ENCODE measurements around the gene OPN1MW3.
A peak's percentile ranks its signal among the peaks of the same experiment; 100 is the strongest.

The OPN1MW3 gene

DNA sequence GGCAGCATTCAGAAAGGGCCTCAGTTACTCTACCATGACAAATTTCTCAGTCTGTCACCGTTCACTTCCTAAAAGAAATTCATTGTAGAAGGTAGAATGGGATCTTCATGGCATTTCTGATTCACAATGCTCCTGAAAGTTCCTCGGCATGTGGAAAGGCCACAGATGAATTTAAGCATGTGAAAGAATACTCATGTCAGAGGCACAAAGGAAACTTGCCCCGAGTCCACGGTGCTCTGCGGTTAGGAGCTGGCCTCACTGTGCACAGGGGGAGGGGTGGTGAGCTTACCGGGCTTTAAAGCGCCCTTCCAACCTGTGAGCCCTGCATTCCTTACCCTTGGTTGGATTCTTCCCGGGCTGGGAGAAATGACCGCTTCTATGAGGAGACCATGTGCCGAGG is 47.5 kb downstream of the OPN1MW3 start:
- peak overlapping the region; percentile 40 for H3K27ac ChIP-seq
- TF ChIP-seq, protein P1, sequence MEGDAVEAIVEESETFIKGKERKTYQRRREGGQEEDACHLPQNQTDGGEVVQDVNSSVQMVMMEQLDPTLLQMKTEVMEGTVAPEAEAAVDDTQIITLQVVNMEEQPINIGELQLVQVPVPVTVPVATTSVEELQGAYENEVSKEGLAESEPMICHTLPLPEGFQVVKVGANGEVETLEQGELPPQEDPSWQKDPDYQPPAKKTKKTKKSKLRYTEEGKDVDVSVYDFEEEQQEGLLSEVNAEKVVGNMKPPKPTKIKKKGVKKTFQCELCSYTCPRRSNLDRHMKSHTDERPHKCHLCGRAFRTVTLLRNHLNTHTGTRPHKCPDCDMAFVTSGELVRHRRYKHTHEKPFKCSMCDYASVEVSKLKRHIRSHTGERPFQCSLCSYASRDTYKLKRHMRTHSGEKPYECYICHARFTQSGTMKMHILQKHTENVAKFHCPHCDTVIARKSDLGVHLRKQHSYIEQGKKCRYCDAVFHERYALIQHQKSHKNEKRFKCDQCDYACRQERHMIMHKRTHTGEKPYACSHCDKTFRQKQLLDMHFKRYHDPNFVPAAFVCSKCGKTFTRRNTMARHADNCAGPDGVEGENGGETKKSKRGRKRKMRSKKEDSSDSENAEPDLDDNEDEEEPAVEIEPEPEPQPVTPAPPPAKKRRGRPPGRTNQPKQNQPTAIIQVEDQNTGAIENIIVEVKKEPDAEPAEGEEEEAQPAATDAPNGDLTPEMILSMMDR (conservative IDR thresholded peaks at IDR 0.05), result no peak
- TF ChIP-seq ZFX (IDR thresholded peaks at IDR 0.05), result no peak

DNA sequence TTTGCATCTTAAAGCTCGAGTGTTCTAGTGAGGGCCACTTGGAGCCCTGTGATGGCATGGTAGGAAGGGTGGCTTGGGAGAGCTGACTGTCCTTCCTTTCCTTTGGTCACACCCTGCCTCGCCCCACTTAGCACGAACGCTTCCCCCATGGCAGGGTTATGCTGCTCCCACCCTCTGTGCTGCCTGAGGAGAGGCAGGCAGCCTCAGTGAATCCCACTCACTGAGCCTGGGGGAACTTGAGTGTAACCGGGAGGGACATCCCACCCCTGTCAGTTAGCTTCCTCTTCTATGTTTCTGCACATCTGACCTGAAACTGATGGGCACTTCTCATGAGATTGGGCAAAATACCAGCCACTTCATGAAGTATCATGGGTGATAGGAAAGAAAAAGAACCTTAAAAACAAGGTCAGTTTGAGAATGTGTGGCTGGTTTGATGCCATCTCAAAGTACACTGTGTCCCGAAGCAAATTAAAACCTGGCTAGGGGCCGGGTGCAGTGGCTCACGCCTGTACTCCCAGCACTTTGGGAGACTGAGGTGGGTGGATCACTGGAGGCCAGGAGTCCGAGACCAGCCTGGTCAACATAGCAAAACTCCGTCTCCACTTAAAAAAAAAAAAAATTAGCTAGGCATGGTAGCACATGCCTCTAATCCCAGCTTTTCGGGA is 48.3 kb downstream of the OPN1MW3 start:
- peak overlapping the region; percentile 40 for H3K27ac ChIP-seq
- TF ChIP-seq, protein P1 (conservative IDR thresholded peaks at IDR 0.05), result no peak
- no peak for TF ChIP-seq ZFX (IDR thresholded peaks at IDR 0.05)

DNA sequence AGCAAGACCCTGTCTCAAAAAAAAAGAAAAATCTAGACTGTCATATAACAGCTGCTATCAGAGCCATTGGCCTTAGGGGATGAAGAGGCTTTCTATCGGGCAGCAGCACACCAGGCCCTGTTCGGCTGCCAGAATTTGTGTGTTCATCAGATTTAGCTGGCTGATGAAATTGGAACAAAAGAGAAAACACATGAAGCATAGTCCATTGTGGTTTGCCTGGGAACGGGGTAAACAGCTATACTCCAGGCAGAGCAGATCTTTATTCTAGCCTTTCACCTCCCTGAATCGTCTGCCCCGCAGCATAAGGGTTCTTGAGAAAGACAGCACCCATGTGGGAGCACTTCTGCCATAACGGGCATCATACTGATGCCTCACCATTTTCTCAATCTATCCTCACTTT is 49.8 kb downstream of the OPN1MW3 start:
- no peak for TF ChIP-seq ZFX (IDR thresholded peaks at IDR 0.05)
- TF ChIP-seq, protein P1 (conservative IDR thresholded peaks at IDR 0.05), result no peak
- H3K27ac ChIP-seq, result no peak overlapping the region

DNA sequence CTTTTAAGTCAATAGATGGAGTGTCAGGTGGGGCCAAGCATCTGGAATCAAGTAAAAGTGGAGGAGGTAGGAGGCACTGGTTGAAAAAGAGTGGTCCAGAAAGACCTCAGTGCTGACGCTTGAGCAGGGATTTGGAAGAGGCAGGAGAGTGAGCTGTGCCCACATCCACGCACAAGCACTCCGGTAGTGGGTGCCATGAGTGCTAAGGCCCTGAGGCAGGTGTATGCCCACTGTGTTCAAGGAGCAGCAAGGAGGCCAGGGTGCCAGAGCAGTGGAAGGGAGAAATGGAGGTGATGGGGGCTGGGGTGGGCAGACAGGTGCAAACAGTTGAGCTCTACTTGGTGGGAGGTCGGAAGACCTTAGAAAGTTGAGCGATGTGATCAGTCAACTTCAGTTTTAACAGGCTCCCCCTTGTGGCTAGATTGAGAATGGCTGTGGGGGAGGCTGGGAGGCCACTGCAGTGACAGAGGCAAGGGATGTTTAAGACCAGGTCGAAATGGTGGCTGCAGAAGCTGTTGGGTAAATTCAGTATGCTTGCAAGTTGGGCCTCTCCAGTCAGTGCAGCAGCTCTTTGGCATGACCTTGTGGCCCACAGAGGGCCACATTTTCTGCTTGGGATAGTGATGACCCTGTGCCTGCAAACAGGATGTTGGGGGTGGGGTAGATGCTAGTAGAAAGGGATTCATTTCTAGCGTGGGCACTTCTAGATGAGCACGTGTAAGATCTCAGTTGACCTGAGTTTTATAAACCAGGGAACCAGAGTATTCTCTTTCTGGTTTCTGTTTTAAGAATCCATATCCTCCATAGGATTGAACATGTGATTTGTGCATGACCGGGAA is 50.9 kb downstream of the OPN1MW3 start:
- TF ChIP-seq, protein P1 (conservative IDR thresholded peaks at IDR 0.05), result peak; percentile 78
- no peak for TF ChIP-seq ZFX (IDR thresholded peaks at IDR 0.05)
- no peak overlapping the region for H3K27ac ChIP-seq

DNA sequence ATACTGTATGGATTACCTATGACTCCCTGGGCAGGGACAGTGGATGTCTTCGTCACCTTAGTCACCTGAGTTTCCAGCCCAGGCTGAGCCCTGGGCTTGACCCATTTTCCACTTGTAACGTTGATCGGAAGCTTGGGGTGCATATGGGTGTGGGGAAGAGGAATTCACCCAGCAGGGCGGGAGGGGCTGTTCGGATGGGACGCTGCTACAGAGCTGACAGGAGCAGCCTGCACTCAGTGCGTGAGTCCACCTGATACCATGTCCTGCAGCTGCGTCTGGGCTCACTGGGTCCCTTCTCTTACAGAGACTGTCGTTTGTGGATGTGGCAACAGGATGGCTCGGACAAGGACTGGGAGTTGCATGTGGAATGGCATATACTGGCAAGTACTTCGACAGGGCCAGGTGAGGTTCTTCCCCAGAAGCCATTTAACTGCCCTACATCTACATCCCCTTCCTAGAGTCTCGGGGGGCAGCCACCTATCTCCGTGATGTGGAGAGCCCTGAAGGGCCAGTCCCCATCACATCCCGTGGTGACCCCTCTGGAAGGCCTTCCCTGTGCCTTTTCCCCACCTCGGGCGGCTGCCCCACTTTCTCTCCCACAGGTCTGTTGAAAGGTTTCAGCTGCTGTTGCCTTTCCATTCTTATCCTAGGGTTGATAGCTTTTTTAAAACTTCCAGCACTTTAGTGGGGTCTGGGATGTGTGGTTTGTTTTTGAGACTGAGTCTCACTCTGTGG is 51.8 kb downstream of the OPN1MW3 start:
- H3K27ac ChIP-seq, result no peak overlapping the region
- no peak for TF ChIP-seq ZFX (IDR thresholded peaks at IDR 0.05)
- TF ChIP-seq, protein P1 (conservative IDR thresholded peaks at IDR 0.05), result no peak

DNA sequence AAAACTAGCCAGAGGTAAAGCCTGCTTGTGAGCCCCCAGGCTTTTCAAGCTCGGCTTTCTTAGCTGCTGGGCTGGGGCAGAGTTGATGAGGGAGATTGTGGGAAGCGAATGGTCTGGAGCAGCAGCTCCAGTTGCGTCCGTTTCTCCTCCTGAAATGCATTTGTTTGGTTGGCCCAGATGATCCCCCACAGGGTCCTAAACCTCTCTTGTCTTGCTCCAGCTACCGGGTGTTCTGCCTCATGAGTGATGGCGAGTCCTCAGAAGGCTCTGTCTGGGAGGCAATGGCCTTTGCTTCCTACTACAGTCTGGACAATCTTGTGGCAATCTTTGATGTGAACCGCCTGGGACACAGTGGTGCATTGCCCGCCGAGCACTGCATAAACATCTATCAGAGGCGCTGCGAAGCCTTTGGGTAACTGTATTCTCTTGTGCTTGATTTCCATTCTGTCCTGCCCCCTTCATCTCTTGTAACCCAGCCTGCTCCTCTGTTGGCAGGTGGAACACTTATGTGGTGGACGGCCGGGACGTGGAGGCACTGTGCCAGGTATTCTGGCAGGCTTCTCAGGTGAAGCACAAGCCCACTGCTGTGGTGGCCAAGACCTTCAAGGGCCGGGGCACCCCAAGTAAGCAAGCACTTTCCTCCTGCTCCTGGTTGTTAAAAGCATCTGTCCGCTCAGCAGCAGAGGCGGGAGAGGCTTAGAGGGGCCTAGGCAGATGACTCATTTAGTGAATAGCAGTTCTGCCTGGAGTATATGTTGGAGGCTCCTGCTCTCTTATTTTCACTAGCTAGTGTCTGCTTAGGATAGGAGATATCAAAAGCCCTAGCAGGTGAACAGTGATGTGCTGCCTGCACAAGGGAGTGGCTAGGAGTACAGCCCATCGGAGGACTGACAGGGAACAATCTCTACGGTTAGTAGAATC is 53.5 kb downstream of the OPN1MW3 start:
- H3K27ac ChIP-seq, result no peak overlapping the region
- TF ChIP-seq ZFX (IDR thresholded peaks at IDR 0.05), result no peak

DNA sequence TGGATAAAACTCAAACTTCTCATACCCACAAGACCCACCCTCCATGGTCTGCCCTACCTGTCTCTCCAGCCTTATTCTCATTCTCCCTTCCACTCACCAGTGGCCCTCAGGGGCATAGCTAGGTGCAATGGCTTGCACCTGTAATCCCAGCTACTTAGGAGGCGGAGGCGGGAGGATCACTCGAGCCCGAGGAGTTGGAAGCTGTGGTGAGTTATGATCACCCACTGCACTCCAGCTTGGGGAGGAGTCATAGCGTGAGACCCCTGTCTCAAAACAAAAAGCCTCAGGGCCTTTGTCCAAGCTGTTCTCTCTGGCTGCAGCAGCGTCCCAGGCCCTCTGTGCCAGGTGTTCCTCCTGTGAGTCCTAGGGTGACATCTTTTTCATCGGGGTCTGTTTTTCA is 54.7 kb downstream of the OPN1MW3 start:
- H3K27ac ChIP-seq, result no peak overlapping the region
- TF ChIP-seq ZFX (IDR thresholded peaks at IDR 0.05), result no peak
- TF ChIP-seq, protein P1 (conservative IDR thresholded peaks at IDR 0.05), result no peak

Data from C4-2B (cell line).